ENCODE measurements around the gene SKA3. TPM values are rescaled to one million over a fixed set of nuclear protein-coding genes. Genes with fewer than 3 reads are reported as not detected.

SKA3 gene
- total and polyA plus RNA-seq, 2 donors (not counting 1 experiment from before 2014, with no cell fraction given), result 6.1 to 6.6 TPM

DNA sequence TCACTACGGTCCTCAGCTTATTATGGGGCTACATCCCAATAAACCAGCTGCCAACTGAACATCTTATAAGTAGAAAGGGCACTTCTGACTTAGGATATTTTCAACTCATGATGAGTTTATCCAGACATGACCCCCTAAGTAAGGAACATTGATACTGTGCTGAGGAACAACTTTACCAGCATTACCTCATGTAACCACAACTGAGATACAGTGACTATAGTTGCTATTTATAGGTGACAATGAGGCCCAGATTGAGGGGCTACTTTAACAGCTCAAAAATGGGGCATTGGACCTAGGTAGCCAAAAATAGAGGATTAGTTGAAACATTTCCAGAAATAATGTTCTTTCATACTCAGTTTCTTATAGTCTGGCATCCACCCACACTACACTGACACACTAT, 26.8 kb downstream of the SKA3 start:
- no peaks in the 10 kb centered on the region for H3K4me1 ChIP-seq (ENCODE audit: control insufficient read depth, extremely low read depth, insufficient read depth, low read length)
- peaks cover 8% of the 10 kb centered on the region for H3K36me3 ChIP-seq (ENCODE audit: control insufficient read depth, insufficient read depth, low read length)
- H2AFZ ChIP-seq (ENCODE audit: low read length), result no peak overlapping the region
- peak in 1 of 2 donors; percentile 47 for DNase-seq (ENCODE audit: low read depth in 2 of 2)
- H3K27ac ChIP-seq (ENCODE audit: insufficient read depth, low read length), result no peak overlapping the region
- H3K79me2 ChIP-seq (ENCODE audit: control insufficient read depth, insufficient read depth, low read length), result peaks cover 5% of the 10 kb centered on the region
- H3K4me3 ChIP-seq (replicated peaks in 1 of 4; ENCODE audit: control extremely low read depth in 1 of 4, insufficient read depth in 1 of 4, low read depth in 3 of 4, low read length in 4 of 4), result no peak overlapping the region
- no peak for TF ChIP-seq EZH2 (IDR thresholded peaks at IDR 0.05; ENCODE audit: low read length, missing control alignments)
- TF ChIP-seq, protein P1, sequence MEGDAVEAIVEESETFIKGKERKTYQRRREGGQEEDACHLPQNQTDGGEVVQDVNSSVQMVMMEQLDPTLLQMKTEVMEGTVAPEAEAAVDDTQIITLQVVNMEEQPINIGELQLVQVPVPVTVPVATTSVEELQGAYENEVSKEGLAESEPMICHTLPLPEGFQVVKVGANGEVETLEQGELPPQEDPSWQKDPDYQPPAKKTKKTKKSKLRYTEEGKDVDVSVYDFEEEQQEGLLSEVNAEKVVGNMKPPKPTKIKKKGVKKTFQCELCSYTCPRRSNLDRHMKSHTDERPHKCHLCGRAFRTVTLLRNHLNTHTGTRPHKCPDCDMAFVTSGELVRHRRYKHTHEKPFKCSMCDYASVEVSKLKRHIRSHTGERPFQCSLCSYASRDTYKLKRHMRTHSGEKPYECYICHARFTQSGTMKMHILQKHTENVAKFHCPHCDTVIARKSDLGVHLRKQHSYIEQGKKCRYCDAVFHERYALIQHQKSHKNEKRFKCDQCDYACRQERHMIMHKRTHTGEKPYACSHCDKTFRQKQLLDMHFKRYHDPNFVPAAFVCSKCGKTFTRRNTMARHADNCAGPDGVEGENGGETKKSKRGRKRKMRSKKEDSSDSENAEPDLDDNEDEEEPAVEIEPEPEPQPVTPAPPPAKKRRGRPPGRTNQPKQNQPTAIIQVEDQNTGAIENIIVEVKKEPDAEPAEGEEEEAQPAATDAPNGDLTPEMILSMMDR (conservative IDR thresholded peaks at IDR 0.05 in 1 of 2, IDR thresholded peaks at IDR 0.05 in 1 of 2; ENCODE audit: low read depth in 1 of 2, low read length in 2 of 2), result no peak
- no peaks in the 10 kb centered on the region for H3K27me3 ChIP-seq (ENCODE audit: control insufficient read depth, insufficient read depth, low read length)
- H4K20me1 ChIP-seq (ENCODE audit: control insufficient read depth, extremely low read depth, insufficient read depth, low read length), result no peaks in the 10 kb centered on the region
- H3K9ac ChIP-seq (ENCODE audit: insufficient read depth, low read length), result no peak overlapping the region
- no peaks in the 10 kb centered on the region for H3K9me3 ChIP-seq (ENCODE audit: control insufficient read depth, insufficient read depth, low read depth, low read length)
- no peak overlapping the region for H3K4me2 ChIP-seq (ENCODE audit: extremely low read depth, insufficient read depth, low read length)

DNA sequence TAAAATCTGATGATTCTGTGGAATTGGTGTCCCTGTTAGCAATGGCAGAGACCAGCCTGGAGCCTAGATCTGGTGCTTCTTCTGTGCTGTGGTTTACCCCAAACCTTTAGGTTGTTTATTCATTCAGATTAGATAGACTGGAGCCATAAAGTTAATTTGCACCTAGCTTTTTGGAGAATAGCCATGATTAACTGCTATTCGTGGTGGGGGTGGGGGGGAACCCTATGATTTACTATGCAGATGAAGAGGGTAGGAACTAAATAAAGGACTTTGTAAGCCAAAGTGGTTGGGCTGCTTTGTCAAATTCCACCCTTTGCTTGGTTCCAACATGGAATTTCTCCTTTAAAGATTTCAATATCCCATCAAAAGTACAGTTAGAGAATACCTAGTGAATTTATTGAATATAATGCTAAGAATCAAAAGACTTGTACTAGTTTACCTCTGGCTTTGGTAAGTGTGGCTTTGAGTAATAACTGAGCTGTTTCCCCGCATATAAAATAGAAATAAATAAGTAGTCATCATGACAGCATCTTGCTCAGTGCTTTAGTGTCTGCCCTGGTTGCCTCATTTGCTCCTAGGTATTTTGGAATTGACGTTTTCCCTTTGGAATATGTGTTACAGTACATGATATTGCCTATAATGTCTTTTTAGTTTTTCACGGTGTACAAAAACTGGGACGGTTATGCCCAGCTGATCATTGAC, 27.6 kb downstream of the SKA3 start:
- Histone ChIP-seq H3K4me1 (ENCODE audit: control insufficient read depth, extremely low read depth, insufficient read depth, low read length) (no peaks in the 10 kb centered on the region), H3K27ac (ENCODE audit: insufficient read depth, low read length) (no peak overlapping the region), H4K20me1 (ENCODE audit: control insufficient read depth, extremely low read depth, insufficient read depth, low read length) (no peaks in the 10 kb centered on the region), H3K4me3 (replicated peaks in 1 of 4; ENCODE audit: control extremely low read depth in 1 of 4, insufficient read depth in 1 of 4, low read depth in 3 of 4, low read length in 4 of 4) (no peak overlapping the region), H3K36me3 (ENCODE audit: control insufficient read depth, insufficient read depth, low read length) (peaks cover 6% of the 10 kb centered on the region), H3K27me3 (ENCODE audit: control insufficient read depth, insufficient read depth, low read length) (no peaks in the 10 kb centered on the region), H3K9ac (ENCODE audit: insufficient read depth, low read length) (no peak overlapping the region), H3K79me2 (ENCODE audit: control insufficient read depth, insufficient read depth, low read length) (peaks cover 11% of the 10 kb centered on the region), H3K9me3 (ENCODE audit: control insufficient read depth, insufficient read depth, low read depth, low read length) (no peaks in the 10 kb centered on the region), H2AFZ (ENCODE audit: low read length) (no peak overlapping the region), H3K4me2 (ENCODE audit: extremely low read depth, insufficient read depth, low read length) (no peak overlapping the region)
- TF ChIP-seq, protein P1 (conservative IDR thresholded peaks at IDR 0.05 in 1 of 2, IDR thresholded peaks at IDR 0.05 in 1 of 2; ENCODE audit: low read depth in 1 of 2, low read length in 2 of 2), result no peak
- TF ChIP-seq EZH2 (IDR thresholded peaks at IDR 0.05; ENCODE audit: low read length, missing control alignments), result no peak
- no peak for DNase-seq (ENCODE audit: low read depth in 2 of 2)

DNA sequence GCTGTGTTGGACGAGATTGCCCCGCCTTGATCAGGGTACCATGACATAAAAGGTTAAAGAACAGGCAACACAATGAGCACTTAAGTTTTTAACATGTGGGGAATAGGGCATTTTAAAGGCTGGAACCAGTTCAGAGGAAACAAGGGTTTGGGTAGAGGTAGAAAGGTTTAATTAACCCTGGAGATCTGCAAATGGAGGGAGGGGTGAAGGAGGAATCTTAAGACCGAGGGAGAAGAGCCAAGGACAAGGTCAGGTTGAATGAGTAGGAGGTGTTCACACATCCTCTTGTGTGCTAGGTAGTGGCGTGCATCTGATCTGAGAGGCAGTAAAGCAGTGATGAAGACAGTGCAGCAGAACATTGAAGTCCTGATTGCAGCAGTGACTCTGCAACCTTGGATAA, 28.5 kb downstream of the SKA3 start:
- Histone ChIP-seq H2AFZ (ENCODE audit: low read length) (no peak overlapping the region), H3K9ac (ENCODE audit: insufficient read depth, low read length) (no peak overlapping the region), H3K4me3 (replicated peaks in 1 of 4; ENCODE audit: control extremely low read depth in 1 of 4, insufficient read depth in 1 of 4, low read depth in 3 of 4, low read length in 4 of 4) (no peak overlapping the region), H3K9me3 (ENCODE audit: control insufficient read depth, insufficient read depth, low read depth, low read length) (no peaks in the 10 kb centered on the region), H3K27me3 (ENCODE audit: control insufficient read depth, insufficient read depth, low read length) (no peaks in the 10 kb centered on the region), H4K20me1 (ENCODE audit: control insufficient read depth, extremely low read depth, insufficient read depth, low read length) (no peaks in the 10 kb centered on the region), H3K4me1 (ENCODE audit: control insufficient read depth, extremely low read depth, insufficient read depth, low read length) (no peaks in the 10 kb centered on the region), H3K27ac (ENCODE audit: insufficient read depth, low read length) (no peak overlapping the region), H3K36me3 (ENCODE audit: control insufficient read depth, insufficient read depth, low read length) (peaks cover 6% of the 10 kb centered on the region), H3K4me2 (ENCODE audit: extremely low read depth, insufficient read depth, low read length) (no peak overlapping the region), H3K79me2 (ENCODE audit: control insufficient read depth, insufficient read depth, low read length) (peaks cover 20% of the 10 kb centered on the region)
- TF ChIP-seq EZH2 (IDR thresholded peaks at IDR 0.05; ENCODE audit: low read length, missing control alignments), result no peak
- TF ChIP-seq, protein P1 (conservative IDR thresholded peaks at IDR 0.05 in 1 of 2, IDR thresholded peaks at IDR 0.05 in 1 of 2; ENCODE audit: low read depth in 1 of 2, low read length in 2 of 2), result no peak
- DNase-seq (ENCODE audit: low read depth in 2 of 2), result no peak

Data from fibroblast of lung (primary cell).